GM12878 (cell line): ENCODE results near the gene PDCD7. TPM values are rescaled to one million over a fixed set of nuclear protein-coding genes. Genes with fewer than 3 reads are reported as not detected.

Experiments
- ATAC-seq: fragments of 200-7000 bp; cut with Tn5 transposase; 3 replicates; pipeline ENCODE4 v1.9.1; 2020; ENCODE audit warnings: mild to moderate bottlenecking, moderate library complexity
- BruUV-seq: library from RNA; stranded (reverse); fragments of 400-500 nt; replicated peaks from 2 replicates; lab custom pipeline; 2021; lab: Mats Ljungman, UMichigan
- CTCF ChIA-PET: fragments of 300-600 bp; sonication (Branson Sonifier 250); formaldehyde crosslinking; extraction: SDS; loops from one replicate; lab custom pipeline; 2021; ENCODE audit warnings: inconsistent platforms; lab: Yijun Ruan, JAX
- POLR2A ChIA-PET: fragments of 350-600 bp; formaldehyde crosslinking; extraction: SDS; loops from one replicate; lab custom pipeline; 2021; ENCODE audit warnings: inconsistent platforms; lab: Charles Lee
- RAD21 ChIA-PET: fragments of 300-600 bp; sonication (Branson Sonifier 250); formaldehyde crosslinking; loops from one replicate; lab custom pipeline; 2023; ENCODE audit warnings: antibody characterized with exemption; ENCODE audit not compliant: unreplicated experiment; lab: Charles Lee
- SMC1A ChIA-PET: fragments of 300-600 bp; sonication (Branson Sonifier 250); formaldehyde crosslinking; loops from one replicate; lab custom pipeline; 2023; ENCODE audit not compliant: unreplicated experiment, uncharacterized antibody; lab: Charles Lee
- DNase-seq: peaks from one replicate; pipeline ENCODE4 v3.0.0-alpha.2; 2011; ENCODE audit warnings: low read depth, low spot score
- FAIRE-seq: peaks from 3 replicates; lab custom pipeline; 2011; peaks lifted over from hg19 to GRCh38; lab: Jason Lieb, UNC
- H2AFZ ChIP-seq: 2 replicates; pipeline ENCODE4 v1.6.0; 2011; ENCODE audit warnings: low read depth, low read length, control low read depth; ENCODE audit not compliant: control insufficient read depth
- H3K27ac ChIP-seq: 2 replicates; pipeline ENCODE4 v1.5.1; 2011; ENCODE audit warnings: control low read depth; ENCODE audit not compliant: control insufficient read depth, insufficient read depth
- H3K27me3 ChIP-seq, 2 experiments: replicated peaks in 1 of 2; 2 replicates each; pipeline versions ENCODE4 v1.6.0 to v1.6.1; 2011; ENCODE audit warnings: low read length in 1 of 2; ENCODE audit not compliant: control insufficient read depth in 2 of 2, insufficient read depth in 2 of 2
- H3K36me3 ChIP-seq, 2 experiments: 2 replicates each; pipeline ENCODE4 v1.5.1; 2011; ENCODE audit warnings: low read length in 1 of 2; ENCODE audit not compliant: control insufficient read depth in 2 of 2, insufficient read depth in 2 of 2
- H3K4me1 ChIP-seq: 2 replicates; pipeline ENCODE4 v1.6.1; 2011; ENCODE audit warnings: mild to moderate bottlenecking, low read length, moderate library complexity, mixed read lengths; ENCODE audit not compliant: control insufficient read depth, insufficient read depth
- H3K4me2 ChIP-seq: 2 replicates; pipeline ENCODE4 v1.6.0; 2011; ENCODE audit warnings: control low read depth; ENCODE audit not compliant: control insufficient read depth, insufficient read depth
- H3K4me3 ChIP-seq: fragments of 200-600 bp; sonication (generic); 2 replicates; pipeline ENCODE4 v1.5.1; 2016
- H3K79me2 ChIP-seq: 2 replicates; pipeline ENCODE4 v1.6.0; 2011; ENCODE audit warnings: low read length; ENCODE audit not compliant: control insufficient read depth, insufficient read depth
- H3K9ac ChIP-seq: 2 replicates; pipeline ENCODE4 v1.8.0; 2011; ENCODE audit warnings: low read length, control low read depth, mixed read lengths; ENCODE audit not compliant: control insufficient read depth, insufficient read depth
- H3K9me3 ChIP-seq: replicated peaks from 3 replicates; pipeline ENCODE4 v1.5.1; 2011; ENCODE audit warnings: mild to moderate bottlenecking, low read length; ENCODE audit not compliant: control insufficient read depth, insufficient read depth
- H4K20me1 ChIP-seq: 2 replicates; pipeline ENCODE4 v1.6.0; 2011; ENCODE audit not compliant: control insufficient read depth, insufficient read depth
- ATF3 ChIP-seq: IDR thresholded peaks from 2 replicates; pipeline ENCODE4 v1.6.1; 2011; ENCODE audit warnings: low read depth, mild to moderate bottlenecking, low read length, moderate library complexity, borderline replicate concordance; ENCODE audit errors: extremely low read depth
- CBX5 ChIP-seq: sonication (generic); IDR thresholded peaks from 2 replicates; pipeline ENCODE4 v1.6.1; 2016; ENCODE audit warnings: low read depth, moderate library complexity, mild to moderate bottlenecking, inconsistent platforms
- CHD4 ChIP-seq: fragments of 200-600 bp; sonication (generic); IDR thresholded peaks from 2 replicates; pipeline ENCODE4 v1.6.1; 2016; ENCODE audit warnings: mild to moderate bottlenecking
- CTCF ChIP-seq, 3 experiments: IDR thresholded peaks in 2 of 3; conservative IDR thresholded peaks in 1 of 3; 2 replicates each; pipeline ENCODE4 v1.5.1; 2011; ENCODE audit warnings: low read depth in 3 of 3, low read length in 3 of 3, mild to moderate bottlenecking in 3 of 3, control low read depth in 2 of 3, moderate library complexity in 2 of 3, inconsistent platforms in 1 of 3, mixed read lengths in 1 of 3; ENCODE audit not compliant: control insufficient read depth in 2 of 3, insufficient read depth in 1 of 3; ENCODE audit errors: extremely low read depth in 1 of 3
- ELK1 ChIP-seq: IDR thresholded peaks from 2 replicates; pipeline ENCODE4 v1.6.1; 2012; ENCODE audit warnings: low read depth, low read length, improper control_type of control experiment
- EP300 ChIP-seq, 2 experiments: fragments of 150-350 bp in 1 of 2; IDR thresholded peaks; 2 replicates each; pipeline ENCODE4 v1.6.1; 2011 to 2012; ENCODE audit warnings: low read depth in 2 of 2, low read length in 2 of 2, borderline replicate concordance in 1 of 2, improper control_type of control experiment in 1 of 2, inconsistent platforms in 1 of 2; ENCODE audit not compliant: control insufficient read depth in 1 of 2
- HCFC1 ChIP-seq: fragments of 150-350 bp; IDR thresholded peaks from 2 replicates; pipeline ENCODE4 v1.6.1; 2014; ENCODE audit warnings: low read length
- HSF1 ChIP-seq: fragments of 150-350 bp; IDR thresholded peaks from 2 replicates; pipeline ENCODE4 v1.6.1; 2014; ENCODE audit warnings: mild to moderate bottlenecking, low read depth, low read length
- NFIC ChIP-seq: IDR thresholded peaks from 2 replicates; pipeline ENCODE4 v1.6.1; 2012; ENCODE audit warnings: low read depth, mild to moderate bottlenecking, inconsistent platforms, low read length, moderate library complexity
- NFYA ChIP-seq: IDR thresholded peaks from 2 replicates; pipeline ENCODE4 v1.6.1; 2011; ENCODE audit warnings: low read depth, mild to moderate bottlenecking, low read length, improper control_type of control experiment, borderline replicate concordance
- PAX5 ChIP-seq: IDR thresholded peaks from 2 replicates; pipeline ENCODE4 v1.6.1; 2011; ENCODE audit warnings: low read depth, low read length, borderline replicate concordance
- PKNOX1 ChIP-seq: fragments of 450-650 bp; IDR thresholded peaks from 2 replicates; pipeline ENCODE4 v1.6.1; 2016; ENCODE audit warnings: mild to moderate bottlenecking
- SMARCA5 ChIP-seq: fragments of 450-650 bp; IDR thresholded peaks from 2 replicates; pipeline ENCODE4 v1.6.1; 2017; ENCODE audit warnings: mild to moderate bottlenecking
- SP1 ChIP-seq: IDR thresholded peaks from one replicate; pipeline ENCODE4 v1.6.1; 2011; ENCODE audit warnings: low read depth, low read length
- ZBED1 ChIP-seq: IDR thresholded peaks from 2 replicates; pipeline ENCODE4 v1.6.1; 2016; ENCODE audit warnings: borderline replicate concordance
- WGBS: methylation state at CpG from one replicate; pipeline ENCODE4 v1.1.6; 2016; ENCODE audit warnings: low lambda C conversion rate; ENCODE audit not compliant: insufficient replicate concordance, insufficient coverage; ENCODE audit errors: missing lambda C conversion rate; 5-methylcytosine and 5-hydroxymethylcytosine counted together
- in situ Hi-C: fragments of 300-500 bp; cut with MboI; formaldehyde crosslinking; loops from 9 replicates; pipeline ENCODE4 v1.14.3; 2018; ENCODE audit warnings: mixed read lengths
- intact Hi-C: fragments of 100-400 bp; cut with micrococcal nuclease; formaldehyde crosslinking; loops from one replicate; pipeline ENCODE4 v1.14.2; 2022; ENCODE audit not compliant: unreplicated experiment
- polyA plus RNA-seq, 11 experiments: library from polyadenylated mRNA; depleted of rRNA in 4 of 11; unstranded in 6 of 11; stranded (reverse) in 5 of 11; fragments of >200 nt; fragmentation: Nextera tagmentation in 4 of 11; fragmentation: Illumina TruSeq in 1 of 11; extraction: Ambion mirVana in 4 of 11; extraction: Trizol in 1 of 11; gene quantifications; 1 replicate in 1 of 11; 2 replicates in 10 of 11; pipeline versions ENCODE4 v1.2.1 to v1.2.3, GENCODE V29; 2011 to 2016; ENCODE audit warnings: inconsistent platforms in 2 of 11, missing spikeins in 2 of 11, low read depth in 1 of 11
- total RNA-seq, 4 experiments: library from RNA; depleted of rRNA in 3 of 4; stranded (reverse); fragments of >200 nt in 3 of 4; fragmentation: Illumina TruSeq in 1 of 4; extraction: Trizol in 1 of 4; gene quantifications; 2 replicates each; pipeline versions ENCODE4 v1.2.1 to v1.2.3, GENCODE V29; 2013 to 2021

The PDCD7 gene
- total and polyA plus RNA-seq, 10 of the 15 experiments (the other 5 are each of a cell fraction or from before 2014, with no cell fraction given) = 4.2 to 24.2 (median 13.4) TPM

- Histone ChIP-seq H3K27ac (no peak overlapping the region), H3K27me3 (no peaks in the 10 kb centered on the region), H3K36me3 (peaks cover 3 to 11% of the 10 kb centered on the region in 2 experiments; a peak in 3 of 4 replicates), H3K4me2 (no peak overlapping the region), H3K9ac (no peak overlapping the region), H4K20me1 (no peaks in the 10 kb centered on the region), H2AFZ (no peak overlapping the region), H3K4me1 (no peaks in the 10 kb centered on the region), H3K9me3 (no peaks in the 10 kb centered on the region), H3K4me3 (no peak overlapping the region), H3K79me2 (no peaks in the 10 kb centered on the region)
- RAD21 ChIA-PET = no interaction called here
- no peak for DNase-seq
- POLR2A ChIA-PET = interaction anchor here (0.7 kb wide), 1 partner anchor 156 kb away, joined by 4 read pairs; no protein-coding TSS in a partner anchor
- CTCF ChIA-PET = interaction anchor here (0.9 kb wide), 1 partner anchor 53 kb away, joined by 3 read pairs; no protein-coding TSS in a partner anchor
- no peak for TF ChIP-seq NFIC
- no peak for TF ChIP-seq NFYA
- TF ChIP-seq SP1 = no peak
- no peak for TF ChIP-seq CHD4
- TF ChIP-seq SMARCA5 = no peak
- TF ChIP-seq ZBED1 = no peak
- TF ChIP-seq HSF1 = no peak
- no peak for TF ChIP-seq ELK1
- no peak for TF ChIP-seq CTCF (IDR thresholded peaks at IDR 0.05 in 2 of 3, conservative IDR thresholded peaks at IDR 0.05 in 1 of 3; ENCODE audit: control insufficient read depth in 2 of 3, extremely low read depth in 1 of 3, insufficient read depth in 1 of 3, low read depth in 3 of 3, low read length in 3 of 3)
- no peak for TF ChIP-seq PKNOX1
- no peak for TF ChIP-seq HCFC1
- no peak for TF ChIP-seq ATF3
- no peak for TF ChIP-seq EP300 (IDR thresholded peaks at IDR 0.05; ENCODE audit: borderline replicate concordance in 1 of 2, control insufficient read depth in 1 of 2, low read depth in 2 of 2, low read length in 2 of 2)
- no peak for TF ChIP-seq PAX5
- TF ChIP-seq CBX5 = no peak
- BruUV-seq = no TSS peak
- no peak for ATAC-seq
- intact Hi-C loops (no loop called here), in situ Hi-C loops (no loop called here)
- WGBS = 95% methylated on average over 5 of the region's 5 CpGs
- SMC1A ChIA-PET = interaction anchor here (1.4 kb wide), 1 partner anchor 71 kb away, joined by 3 read pairs; no protein-coding TSS in a partner anchor
- FAIRE-seq = no peak
Measured at GRCh38 chr15:65105038-65105437, 28.6 kb downstream of the PDCD7 start.
